Muscle of arm (tissue), 14 donors: ENCODE data around the gene CASK. TPM values are rescaled to one million over a fixed set of nuclear protein-coding genes. Genes with fewer than 3 reads are reported as not detected.

ENCODE experiments used
- DNase-seq: peaks from one replicate; pipeline ENCODE4 v3.0.0-alpha.2; 2013
- long read RNA-seq, 11 donors: transcript quantifications; one replicate each; lab custom pipeline, GENCODE V29; 2026
- polyA plus RNA-seq, 12 donors: library from polyadenylated mRNA; unstranded; fragments of 120-200 nt; gene quantifications; one replicate each; pipeline ENCODE4 v1.2.1, GENCODE V29; 2013; ENCODE audit not compliant: insufficient read length in 12 of 12

The CASK gene
- 10 to 100 TPM in 11 of 12 donors, not detected in 1; 20.0 to 47.7 (median 27.4) TPM for polyA plus RNA-seq
- long read RNA-seq, donor 1, partial matches to known transcripts: 0 of 3 reads
- long read RNA-seq, donor 1, other reads (novel, unspliced or antisense): 0 of 3 reads
- long read RNA-seq, donor 2, full-length matches to known transcripts: 2 of 2 reads
- long read RNA-seq, donor 2, partial matches to known transcripts: 0 of 2 reads
- long read RNA-seq, donor 2, other reads (novel, unspliced or antisense): 0 of 2 reads
- long read RNA-seq, donor 3: 0 reads
- long read RNA-seq, donor 4, full-length matches to known transcripts: 5 of 5 reads
- long read RNA-seq, donor 4, partial matches to known transcripts: 0 of 5 reads
- long read RNA-seq, donor 4, other reads (novel, unspliced or antisense): 0 of 5 reads
- long read RNA-seq, donor 5: 0 reads
- long read RNA-seq, donor 6, partial matches to known transcripts: 0 of 1 reads
- long read RNA-seq, donor 6, other reads (novel, unspliced or antisense): 0 of 1 reads
- long read RNA-seq, donor 7: 0 reads
- long read RNA-seq, donor 8, full-length matches to known transcripts: 1 of 1 reads
- long read RNA-seq, donor 8, partial matches to known transcripts: 0 of 1 reads
- long read RNA-seq, donor 8, other reads (novel, unspliced or antisense): 0 of 1 reads
- long read RNA-seq, donor 9, full-length matches to known transcripts: 2 of 2 reads
- long read RNA-seq, donor 9, partial matches to known transcripts: 0 of 2 reads
- long read RNA-seq, donor 9, other reads (novel, unspliced or antisense): 0 of 2 reads
- long read RNA-seq, donor 10: 0 reads
- long read RNA-seq, donor 11: 0 reads

- peak; percentile 90 for DNase-seq
These were observed at the start of gene CASK for GRCh38 chrX:41923211-41923977. Gene CASK (minus strand): TSS chrX:41923554. CDS start chrX:41922988, 566 bp downstream.

- DNase-seq: no peak
These were observed 48.0 kb upstream of the CASK start for GRCh38 chrX:41971346-41971745.

- DNase-seq: no peak
These were observed 47.1 kb upstream of the CASK start for GRCh38 chrX:41970419-41970818.

GRCh38 chrX:41963348-41963747, 40.0 kb upstream of the CASK start:
- no peak for DNase-seq

GRCh38 chrX:41960142-41960541, 36.8 kb upstream of the CASK start:
- DNase-seq: no peak

- no peak for DNase-seq
These were observed 35.5 kb upstream of the CASK start for GRCh38 chrX:41958861-41959260.

GRCh38 chrX:41956027-41956426, 32.7 kb upstream of the CASK start:
- no peak for DNase-seq

- DNase-seq: no peak
These were observed 28.7 kb upstream of the CASK start for GRCh38 chrX:41952102-41952501.

GRCh38 chrX:41946989-41947612, 23.7 kb upstream of the CASK start:
- DNase-seq: no peak

- no peak for DNase-seq
These were observed 22.9 kb upstream of the CASK start for GRCh38 chrX:41946235-41946634.

- no peak for DNase-seq
These were observed 12.5 kb upstream of the CASK start for GRCh38 chrX:41935832-41936231.

GRCh38 chrX:41933546-41933945, 10.2 kb upstream of the CASK start:
- no peak for DNase-seq

- DNase-seq: no peak
These were observed 9.5 kb upstream of the CASK start for GRCh38 chrX:41932885-41933284.

GRCh38 chrX:41931591-41931990, 8.2 kb upstream of the CASK start:
- DNase-seq: no peak

- DNase-seq: peak; percentile 43
These were observed 777 bp upstream of the CASK start for GRCh38 chrX:41923978-41924683.

- DNase-seq: peak; percentile 31
These were observed 763 bp downstream of the CASK start for GRCh38 chrX:41922431-41923151.

GRCh38 chrX:41921492-41922430, 1.6 kb downstream of the CASK start:
- peak; percentile 17 for DNase-seq

- DNase-seq: no peak
These were observed 3.5 kb downstream of the CASK start for GRCh38 chrX:41919870-41920269.

GRCh38 chrX:41917517-41917916, 5.8 kb downstream of the CASK start:
- no peak for DNase-seq
